WTC11 (cell line): ENCODE results near the gene FHOD1. TPM values are rescaled to one million over a fixed set of nuclear protein-coding genes. Genes with fewer than 3 reads are reported as not detected.

Experiments
- ATAC-seq: fragments of 200-7000 bp; cut with Tn5 transposase; 2 replicates; pipeline ENCODE4 v1.10.0; 2021; ENCODE audit warnings: mild to moderate bottlenecking, moderate library complexity
- CTCF ChIA-PET: fragments of 300-600 bp; sonication (Branson Sonifier 250); formaldehyde crosslinking; loops from one replicate; lab custom pipeline; 2021; ENCODE audit warnings: antibody characterized with exemption; lab: Charles Lee
- POLR2A ChIA-PET: fragments of 350-600 bp; sonication (Branson Sonifier 250); formaldehyde crosslinking; loops from one replicate; lab custom pipeline; 2021; ENCODE audit warnings: antibody characterized with exemption; lab: Charles Lee
- DNase-seq: peaks from one replicate; pipeline ENCODE4 v3.0.0; 2021; ENCODE audit warnings: low spot score
- H3K27ac Mint-ChIP-seq: 2 replicates; pipeline ENCODE4 v1.8.0; 2021; ENCODE audit warnings: mixed read lengths
- H3K27me3 Mint-ChIP-seq: 2 replicates; pipeline ENCODE4 v1.8.0; 2021; ENCODE audit warnings: low read depth, mild to moderate bottlenecking, moderate library complexity, mixed read lengths
- H3K36me3 Mint-ChIP-seq: 2 replicates; pipeline ENCODE4 v1.8.0; 2021; ENCODE audit warnings: mixed read lengths
- H3K4me1 Mint-ChIP-seq: 2 replicates; pipeline ENCODE4 v1.8.0; 2022; ENCODE audit warnings: mixed read lengths
- H3K4me3 Mint-ChIP-seq: 2 replicates; pipeline ENCODE4 v1.8.0; 2021; ENCODE audit warnings: mild to moderate bottlenecking, moderate library complexity, mixed read lengths
- H3K9me3 Mint-ChIP-seq: 2 replicates; pipeline ENCODE4 v1.8.0; 2021; ENCODE audit warnings: mixed read lengths
- EMX1 ChIP-seq: fragments of 250-450 bp; sonication (Bioruptor Pico); IDR thresholded peaks from 2 replicates; pipeline ENCODE4 v1.8.0; 2021; ENCODE audit warnings: mild to moderate bottlenecking
- ESRRA ChIP-seq: sonication (generic); formaldehyde crosslinking; IDR thresholded peaks from 2 replicates; pipeline ENCODE4 v1.8.1; 2022; ENCODE audit warnings: mild to moderate bottlenecking, missing genetic modification reagents, borderline replicate concordance
- FOXP1 ChIP-seq: sonication (generic); formaldehyde crosslinking; IDR thresholded peaks from 2 replicates; pipeline ENCODE4 v1.8.0; 2022; ENCODE audit warnings: missing genetic modification reagents, mild to moderate bottlenecking, moderate library complexity, borderline replicate concordance
- KAT7 ChIP-seq: sonication (generic); formaldehyde crosslinking; IDR thresholded peaks from 2 replicates; pipeline ENCODE4 v1.8.1; 2023; ENCODE audit warnings: missing genetic modification reagents, mild to moderate bottlenecking, borderline replicate concordance
- MYBL2 ChIP-seq: sonication (generic); formaldehyde crosslinking; IDR thresholded peaks from 2 replicates; pipeline ENCODE4 v1.8.1; 2023; ENCODE audit warnings: mild to moderate bottlenecking, moderate library complexity, missing genetic modification reagents
- PRRX2 ChIP-seq: fragments of 250-450 bp; sonication (Bioruptor Pico); IDR thresholded peaks from 2 replicates; pipeline ENCODE4 v1.8.0; 2021; ENCODE audit warnings: mild to moderate bottlenecking
- TCF7 ChIP-seq: sonication (generic); formaldehyde crosslinking; IDR thresholded peaks from 2 replicates; pipeline ENCODE4 v1.8.0; 2022; ENCODE audit warnings: mild to moderate bottlenecking, low read depth, missing genetic modification reagents, moderate library complexity
- ZNF138 ChIP-seq: sonication (generic); formaldehyde crosslinking; conservative IDR thresholded peaks from 2 replicates; pipeline ENCODE4 v1.8.1; 2022; ENCODE audit warnings: mild to moderate bottlenecking, moderate library complexity, missing genetic modification reagents
- ZNF219 ChIP-seq: sonication (generic); formaldehyde crosslinking; IDR thresholded peaks from 2 replicates; pipeline ENCODE4 v1.8.0; 2023; ENCODE audit warnings: missing genetic modification reagents, mild to moderate bottlenecking, borderline replicate concordance
- ZNF396 ChIP-seq: fragments of 250-450 bp; sonication (Bioruptor Pico); IDR thresholded peaks from 2 replicates; pipeline ENCODE4 v1.8.0; 2021; ENCODE audit warnings: mild to moderate bottlenecking, moderate library complexity, borderline replicate concordance
- total RNA-seq: library from RNA; stranded (reverse); gene quantifications from 3 replicates; pipeline ENCODE4 v1.2.3, GENCODE V29; 2021
- TF ChIP-seq, protein P1 (sequence below): fragments of 250-450 bp; sonication (Bioruptor Pico); IDR thresholded peaks from 2 replicates; pipeline ENCODE4 v1.8.0; 2021; ENCODE audit warnings: mild to moderate bottlenecking
- TF ChIP-seq, protein P2 (sequence below): fragments of 250-450 bp; sonication (Bioruptor Pico); IDR thresholded peaks from 2 replicates; pipeline ENCODE4 v1.9.0; 2021; ENCODE audit warnings: mild to moderate bottlenecking, borderline replicate concordance
- TF ChIP-seq, protein P3 (sequence below): sonication (generic); formaldehyde crosslinking; conservative IDR thresholded peaks from 2 replicates; pipeline ENCODE4 v1.8.1; 2023; ENCODE audit warnings: mild to moderate bottlenecking, low read depth, missing genetic modification reagents, moderate library complexity
- TF ChIP-seq, protein P4 (sequence below): sonication (generic); formaldehyde crosslinking; IDR thresholded peaks from 2 replicates; pipeline ENCODE4 v1.8.1; 2023; ENCODE audit warnings: mild to moderate bottlenecking, missing genetic modification reagents
- TF ChIP-seq, protein P5 (sequence below): sonication (generic); formaldehyde crosslinking; IDR thresholded peaks from 2 replicates; pipeline ENCODE4 v1.8.1; 2022; ENCODE audit warnings: mild to moderate bottlenecking, moderate library complexity, missing genetic modification reagents
- TF ChIP-seq, protein P6 (sequence below): sonication (generic); formaldehyde crosslinking; IDR thresholded peaks from 2 replicates; pipeline ENCODE4 v1.8.0; 2022; ENCODE audit warnings: mild to moderate bottlenecking, missing genetic modification reagents

FHOD1 gene
- total RNA-seq, 1 experiment from 2014 or later: 81.3 TPM

DNA sequence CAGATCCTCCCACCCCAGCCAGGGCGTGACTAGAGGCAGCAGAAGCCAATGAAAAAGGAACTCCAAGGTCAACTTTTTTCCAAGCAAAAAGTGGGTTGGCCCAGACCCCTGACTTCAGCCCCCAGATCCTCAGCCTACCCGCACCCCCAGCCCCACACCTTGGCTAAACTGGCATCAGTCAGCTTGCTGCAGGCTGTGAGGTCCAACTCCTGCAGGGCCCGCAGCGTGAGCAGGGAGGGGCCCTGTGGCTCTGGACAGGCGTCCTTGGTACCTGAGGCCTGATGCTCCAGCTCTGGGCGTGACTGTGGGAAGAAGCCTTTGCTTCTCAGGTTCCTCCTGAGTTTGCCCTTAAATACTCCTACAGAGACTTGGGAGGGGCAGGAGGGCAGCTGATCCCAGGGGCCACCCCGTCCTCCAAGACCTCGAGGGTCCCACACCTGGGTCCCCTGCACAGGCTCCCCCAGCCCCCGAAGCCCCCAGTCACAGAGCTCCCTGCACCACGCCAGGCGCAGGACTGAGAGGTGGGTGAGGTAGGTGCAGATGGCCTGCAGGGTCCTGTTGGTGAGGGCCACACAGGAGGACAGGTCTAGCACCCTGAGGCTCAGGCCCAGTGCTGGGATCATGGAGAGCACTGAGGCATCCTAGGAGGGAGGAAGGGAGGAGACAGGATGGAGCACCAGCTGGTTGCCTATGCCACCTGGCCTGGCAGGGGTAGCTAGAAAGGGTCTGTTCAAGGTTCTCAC lies 39.0 kb downstream of the FHOD1 start:
- no peak for DNase-seq
- no peak for ATAC-seq
- Mint-ChIP-seq H3K4me3 (no peak overlapping the region), H3K4me1 (no peaks in the 10 kb centered on the region), H3K9me3 (no peaks in the 10 kb centered on the region), H3K27ac (no peak overlapping the region), H3K36me3 (no peaks in the 10 kb centered on the region)
- ChIA-PET CTCF (interaction anchor here (0.6 to 9.1 kb wide), 5 partner anchors 9 to 247 kb away, joined by 3 to 65 read pairs (median 6); partner anchors contain the start of genes CES3 and ELMO3), POLR2A (interaction anchor here (0.6 to 2.1 kb wide), 3 partner anchors 10 to 38 kb away, joined by 7 to 8 read pairs (median 7); partner anchors contain the start of genes FHOD1 and TMEM208)
- TF ChIP-seq ZNF219 (CRISPR knock-in tag) (no peak), FOXP1 (CRISPR knock-in tag) (no peak), EMX1 (CRISPR knock-in tag) (no peak), PRRX2 (no peak), ESRRA (CRISPR knock-in tag) (no peak), KAT7 (CRISPR knock-in tag) (no peak), ZNF396 (CRISPR knock-in tag) (no peak), TCF7 (CRISPR knock-in tag) (no peak), MYBL2 (CRISPR knock-in tag) (no peak), ZNF138 (CRISPR knock-in tag) (no peak)
- TF ChIP-seq, protein P1, sequence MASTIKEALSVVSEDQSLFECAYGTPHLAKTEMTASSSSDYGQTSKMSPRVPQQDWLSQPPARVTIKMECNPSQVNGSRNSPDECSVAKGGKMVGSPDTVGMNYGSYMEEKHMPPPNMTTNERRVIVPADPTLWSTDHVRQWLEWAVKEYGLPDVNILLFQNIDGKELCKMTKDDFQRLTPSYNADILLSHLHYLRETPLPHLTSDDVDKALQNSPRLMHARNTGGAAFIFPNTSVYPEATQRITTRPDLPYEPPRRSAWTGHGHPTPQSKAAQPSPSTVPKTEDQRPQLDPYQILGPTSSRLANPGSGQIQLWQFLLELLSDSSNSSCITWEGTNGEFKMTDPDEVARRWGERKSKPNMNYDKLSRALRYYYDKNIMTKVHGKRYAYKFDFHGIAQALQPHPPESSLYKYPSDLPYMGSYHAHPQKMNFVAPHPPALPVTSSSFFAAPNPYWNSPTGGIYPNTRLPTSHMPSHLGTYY (CRISPR knock-in tag): no peak
- TF ChIP-seq, protein P2, sequence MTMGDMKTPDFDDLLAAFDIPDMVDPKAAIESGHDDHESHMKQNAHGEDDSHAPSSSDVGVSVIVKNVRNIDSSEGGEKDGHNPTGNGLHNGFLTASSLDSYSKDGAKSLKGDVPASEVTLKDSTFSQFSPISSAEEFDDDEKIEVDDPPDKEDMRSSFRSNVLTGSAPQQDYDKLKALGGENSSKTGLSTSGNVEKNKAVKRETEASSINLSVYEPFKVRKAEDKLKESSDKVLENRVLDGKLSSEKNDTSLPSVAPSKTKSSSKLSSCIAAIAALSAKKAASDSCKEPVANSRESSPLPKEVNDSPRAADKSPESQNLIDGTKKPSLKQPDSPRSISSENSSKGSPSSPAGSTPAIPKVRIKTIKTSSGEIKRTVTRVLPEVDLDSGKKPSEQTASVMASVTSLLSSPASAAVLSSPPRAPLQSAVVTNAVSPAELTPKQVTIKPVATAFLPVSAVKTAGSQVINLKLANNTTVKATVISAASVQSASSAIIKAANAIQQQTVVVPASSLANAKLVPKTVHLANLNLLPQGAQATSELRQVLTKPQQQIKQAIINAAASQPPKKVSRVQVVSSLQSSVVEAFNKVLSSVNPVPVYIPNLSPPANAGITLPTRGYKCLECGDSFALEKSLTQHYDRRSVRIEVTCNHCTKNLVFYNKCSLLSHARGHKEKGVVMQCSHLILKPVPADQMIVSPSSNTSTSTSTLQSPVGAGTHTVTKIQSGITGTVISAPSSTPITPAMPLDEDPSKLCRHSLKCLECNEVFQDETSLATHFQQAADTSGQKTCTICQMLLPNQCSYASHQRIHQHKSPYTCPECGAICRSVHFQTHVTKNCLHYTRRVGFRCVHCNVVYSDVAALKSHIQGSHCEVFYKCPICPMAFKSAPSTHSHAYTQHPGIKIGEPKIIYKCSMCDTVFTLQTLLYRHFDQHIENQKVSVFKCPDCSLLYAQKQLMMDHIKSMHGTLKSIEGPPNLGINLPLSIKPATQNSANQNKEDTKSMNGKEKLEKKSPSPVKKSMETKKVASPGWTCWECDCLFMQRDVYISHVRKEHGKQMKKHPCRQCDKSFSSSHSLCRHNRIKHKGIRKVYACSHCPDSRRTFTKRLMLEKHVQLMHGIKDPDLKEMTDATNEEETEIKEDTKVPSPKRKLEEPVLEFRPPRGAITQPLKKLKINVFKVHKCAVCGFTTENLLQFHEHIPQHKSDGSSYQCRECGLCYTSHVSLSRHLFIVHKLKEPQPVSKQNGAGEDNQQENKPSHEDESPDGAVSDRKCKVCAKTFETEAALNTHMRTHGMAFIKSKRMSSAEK: no peak
- TF ChIP-seq, protein P3, sequence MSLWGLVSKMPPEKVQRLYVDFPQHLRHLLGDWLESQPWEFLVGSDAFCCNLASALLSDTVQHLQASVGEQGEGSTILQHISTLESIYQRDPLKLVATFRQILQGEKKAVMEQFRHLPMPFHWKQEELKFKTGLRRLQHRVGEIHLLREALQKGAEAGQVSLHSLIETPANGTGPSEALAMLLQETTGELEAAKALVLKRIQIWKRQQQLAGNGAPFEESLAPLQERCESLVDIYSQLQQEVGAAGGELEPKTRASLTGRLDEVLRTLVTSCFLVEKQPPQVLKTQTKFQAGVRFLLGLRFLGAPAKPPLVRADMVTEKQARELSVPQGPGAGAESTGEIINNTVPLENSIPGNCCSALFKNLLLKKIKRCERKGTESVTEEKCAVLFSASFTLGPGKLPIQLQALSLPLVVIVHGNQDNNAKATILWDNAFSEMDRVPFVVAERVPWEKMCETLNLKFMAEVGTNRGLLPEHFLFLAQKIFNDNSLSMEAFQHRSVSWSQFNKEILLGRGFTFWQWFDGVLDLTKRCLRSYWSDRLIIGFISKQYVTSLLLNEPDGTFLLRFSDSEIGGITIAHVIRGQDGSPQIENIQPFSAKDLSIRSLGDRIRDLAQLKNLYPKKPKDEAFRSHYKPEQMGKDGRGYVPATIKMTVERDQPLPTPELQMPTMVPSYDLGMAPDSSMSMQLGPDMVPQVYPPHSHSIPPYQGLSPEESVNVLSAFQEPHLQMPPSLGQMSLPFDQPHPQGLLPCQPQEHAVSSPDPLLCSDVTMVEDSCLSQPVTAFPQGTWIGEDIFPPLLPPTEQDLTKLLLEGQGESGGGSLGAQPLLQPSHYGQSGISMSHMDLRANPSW (CRISPR knock-in tag): no peak
- TF ChIP-seq, protein P4, sequence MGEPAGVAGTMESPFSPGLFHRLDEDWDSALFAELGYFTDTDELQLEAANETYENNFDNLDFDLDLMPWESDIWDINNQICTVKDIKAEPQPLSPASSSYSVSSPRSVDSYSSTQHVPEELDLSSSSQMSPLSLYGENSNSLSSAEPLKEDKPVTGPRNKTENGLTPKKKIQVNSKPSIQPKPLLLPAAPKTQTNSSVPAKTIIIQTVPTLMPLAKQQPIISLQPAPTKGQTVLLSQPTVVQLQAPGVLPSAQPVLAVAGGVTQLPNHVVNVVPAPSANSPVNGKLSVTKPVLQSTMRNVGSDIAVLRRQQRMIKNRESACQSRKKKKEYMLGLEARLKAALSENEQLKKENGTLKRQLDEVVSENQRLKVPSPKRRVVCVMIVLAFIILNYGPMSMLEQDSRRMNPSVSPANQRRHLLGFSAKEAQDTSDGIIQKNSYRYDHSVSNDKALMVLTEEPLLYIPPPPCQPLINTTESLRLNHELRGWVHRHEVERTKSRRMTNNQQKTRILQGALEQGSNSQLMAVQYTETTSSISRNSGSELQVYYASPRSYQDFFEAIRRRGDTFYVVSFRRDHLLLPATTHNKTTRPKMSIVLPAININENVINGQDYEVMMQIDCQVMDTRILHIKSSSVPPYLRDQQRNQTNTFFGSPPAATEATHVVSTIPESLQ: no peak
- TF ChIP-seq, protein P5, sequence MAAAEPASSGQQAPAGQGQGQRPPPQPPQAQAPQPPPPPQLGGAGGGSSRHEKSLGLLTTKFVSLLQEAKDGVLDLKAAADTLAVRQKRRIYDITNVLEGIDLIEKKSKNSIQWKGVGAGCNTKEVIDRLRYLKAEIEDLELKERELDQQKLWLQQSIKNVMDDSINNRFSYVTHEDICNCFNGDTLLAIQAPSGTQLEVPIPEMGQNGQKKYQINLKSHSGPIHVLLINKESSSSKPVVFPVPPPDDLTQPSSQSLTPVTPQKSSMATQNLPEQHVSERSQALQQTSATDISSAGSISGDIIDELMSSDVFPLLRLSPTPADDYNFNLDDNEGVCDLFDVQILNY (CRISPR knock-in tag): no peak
- TF ChIP-seq, protein P6, sequence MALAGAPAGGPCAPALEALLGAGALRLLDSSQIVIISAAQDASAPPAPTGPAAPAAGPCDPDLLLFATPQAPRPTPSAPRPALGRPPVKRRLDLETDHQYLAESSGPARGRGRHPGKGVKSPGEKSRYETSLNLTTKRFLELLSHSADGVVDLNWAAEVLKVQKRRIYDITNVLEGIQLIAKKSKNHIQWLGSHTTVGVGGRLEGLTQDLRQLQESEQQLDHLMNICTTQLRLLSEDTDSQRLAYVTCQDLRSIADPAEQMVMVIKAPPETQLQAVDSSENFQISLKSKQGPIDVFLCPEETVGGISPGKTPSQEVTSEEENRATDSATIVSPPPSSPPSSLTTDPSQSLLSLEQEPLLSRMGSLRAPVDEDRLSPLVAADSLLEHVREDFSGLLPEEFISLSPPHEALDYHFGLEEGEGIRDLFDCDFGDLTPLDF (CRISPR knock-in tag): no peak
- TF ChIP-seq, all 79 proteins: peak for 0
- peaks cover 5% of the 10 kb centered on the region for H3K27me3 Mint-ChIP-seq
